GM21825 (cell line): ENCODE results near the gene ANO2.

Experiments used
- ATAC-seq: cut with Tn5 transposase; IDR thresholded peaks from one replicate; pipeline ENCODE4 v1.9.1; 2021; ENCODE audit warnings: mild to moderate bottlenecking, moderate library complexity; ENCODE audit not compliant: unreplicated experiment

Gene ANO2

DNA sequence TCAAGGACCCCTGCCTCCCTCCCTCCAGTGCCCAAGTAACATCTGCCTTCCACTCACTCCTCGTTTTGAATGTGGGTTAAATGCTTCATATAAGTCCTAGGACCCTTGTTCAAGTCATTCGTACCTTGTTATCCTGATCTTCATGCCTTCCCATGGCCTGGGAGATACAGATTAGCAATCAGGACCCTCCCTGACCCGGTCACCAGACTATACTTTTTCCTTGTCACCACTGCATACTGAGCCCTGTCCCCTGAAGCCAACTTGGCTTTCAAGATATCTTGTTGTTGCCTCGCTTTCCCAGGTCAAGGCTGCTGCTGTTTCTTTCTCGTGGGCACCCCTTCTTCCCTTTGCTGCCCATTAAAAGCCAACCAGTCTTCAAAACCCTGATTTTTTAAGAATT, 208.5 kb downstream of the ANO2 start:
- no peak for ATAC-seq

DNA sequence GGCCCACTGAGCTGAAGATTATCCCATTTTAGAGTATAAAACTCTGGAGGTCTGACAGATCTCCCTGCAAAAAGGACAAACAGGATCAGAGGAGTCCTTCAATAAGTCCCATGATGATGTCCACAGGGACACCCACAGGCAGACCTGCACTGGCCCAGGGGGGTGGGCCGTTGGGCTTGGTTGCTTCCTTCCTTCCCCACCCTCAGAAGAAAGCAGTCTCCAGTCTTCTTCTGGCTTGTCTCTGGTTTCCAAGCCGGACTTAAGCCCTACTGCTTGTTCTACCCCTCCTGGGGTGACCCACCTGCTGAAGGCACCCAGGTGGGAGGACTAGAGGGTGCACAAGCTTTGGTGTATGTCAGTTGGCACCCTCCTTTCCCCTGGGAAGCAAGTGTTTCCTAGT, 209.0 kb downstream of the ANO2 start:
- no peak for ATAC-seq

DNA sequence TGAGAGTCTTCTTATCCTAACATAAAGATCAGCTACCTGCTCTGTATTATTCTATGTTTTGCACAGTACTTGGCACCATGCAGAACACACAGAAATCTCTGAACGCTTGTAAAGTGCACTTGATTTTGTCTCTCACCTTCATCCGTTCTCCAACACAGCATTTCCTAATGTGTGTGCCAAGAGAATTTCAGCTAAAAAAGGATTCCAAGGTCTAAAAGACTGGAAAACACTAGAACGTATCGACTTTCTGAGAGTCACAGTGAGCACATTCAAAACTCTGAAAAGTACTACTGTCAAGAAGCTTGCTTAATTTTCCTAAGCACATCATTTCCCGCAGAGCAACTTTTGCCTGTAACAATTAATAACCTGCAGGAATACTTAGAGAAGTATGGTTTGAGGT, 211.1 kb downstream of the ANO2 start:
- ATAC-seq = no peak

GRCh38 chr12:5733136-5733755, 211.8 kb downstream of the ANO2 start:
- ATAC-seq = no peak

- ATAC-seq = no peak
Observed at GRCh38 chr12:5730962-5731361, 214.1 kb downstream of the ANO2 start.

DNA sequence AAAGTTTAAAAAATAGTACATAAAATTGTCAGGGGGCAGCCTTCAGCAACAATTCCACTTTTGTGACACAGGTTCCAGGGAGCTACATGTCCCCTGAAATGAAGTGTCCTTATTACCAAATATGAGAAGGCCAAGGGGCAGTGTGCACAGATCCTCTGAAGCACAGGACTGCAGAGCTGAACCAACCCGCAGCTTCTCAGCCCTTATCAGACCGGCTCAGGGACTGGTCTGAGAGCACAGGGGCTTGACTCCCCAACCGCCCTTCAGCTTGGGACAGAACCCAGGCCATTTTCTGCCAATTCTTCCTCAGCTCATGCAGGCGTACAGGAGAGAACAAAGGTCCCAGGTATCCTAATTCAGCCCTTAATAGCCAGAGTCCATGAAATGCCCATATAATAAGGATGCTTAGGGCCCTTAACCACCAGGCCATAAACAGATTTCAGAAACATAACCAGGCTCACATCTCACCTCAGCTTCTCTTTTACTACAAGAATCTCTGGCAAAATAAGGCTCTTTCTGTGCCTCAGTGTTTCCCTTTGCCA, 221.3 kb downstream of the ANO2 start:
- no peak for ATAC-seq

DNA sequence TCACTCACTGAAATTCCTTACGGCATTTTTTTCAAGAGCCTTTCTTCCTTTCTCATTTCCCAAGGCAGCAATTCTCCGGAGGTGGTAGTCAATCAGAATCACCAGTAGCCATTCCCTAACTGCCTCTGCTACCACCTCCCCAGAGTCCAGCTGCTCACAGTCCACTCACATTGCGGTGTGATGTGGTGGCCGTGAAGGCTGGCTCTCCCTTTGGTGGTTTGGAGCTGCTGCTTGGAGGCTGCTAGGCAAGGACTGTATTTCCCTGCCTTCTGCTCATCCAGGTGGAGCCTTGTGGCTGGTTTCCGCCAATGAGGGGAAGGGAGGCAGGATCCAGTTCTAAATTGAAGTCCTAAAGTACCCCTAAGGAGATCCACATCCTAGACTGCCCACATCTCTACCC, 222.0 kb downstream of the ANO2 start:
- ATAC-seq = no peak

DNA sequence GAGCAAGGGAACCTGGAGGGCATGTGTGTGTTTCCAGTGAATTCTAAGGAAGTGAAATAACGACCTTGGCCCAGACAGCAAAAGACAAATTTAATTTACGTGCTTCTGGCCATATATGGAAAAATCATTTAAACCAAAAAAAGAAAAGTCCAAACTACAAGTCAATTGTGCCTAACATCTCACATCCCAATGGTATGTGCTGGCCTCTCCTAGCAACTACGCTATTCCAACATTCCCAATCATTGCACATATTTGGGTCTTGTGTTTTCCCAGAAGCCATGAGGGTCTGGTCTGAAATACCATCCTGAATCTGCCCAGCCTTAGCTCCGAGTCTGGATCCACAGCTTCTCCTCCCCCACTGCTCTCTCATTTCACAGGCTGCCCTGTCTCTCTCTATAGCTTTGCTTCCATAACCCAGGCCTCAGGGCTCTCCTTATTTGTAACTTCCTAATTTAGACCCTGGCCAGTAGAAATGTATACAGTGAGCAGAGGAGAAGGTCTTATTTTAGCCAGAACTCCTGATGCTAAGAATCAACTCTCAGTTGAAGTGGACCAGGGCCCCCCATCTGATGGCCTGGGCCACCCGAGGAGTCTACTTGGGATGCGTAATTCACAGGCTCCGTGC, 224.6 kb downstream of the ANO2 start:
- ATAC-seq = no peak

- no peak for ATAC-seq
Observed at GRCh38 chr12:5718680-5719079, 226.4 kb downstream of the ANO2 start.

GRCh38 chr12:5718073-5718472, 227.0 kb downstream of the ANO2 start:
- ATAC-seq = no peak

- no peak for ATAC-seq
Observed at GRCh38 chr12:5716976-5717375, 228.1 kb downstream of the ANO2 start.

GRCh38 chr12:5716201-5716600, 228.9 kb downstream of the ANO2 start:
- ATAC-seq = no peak

DNA sequence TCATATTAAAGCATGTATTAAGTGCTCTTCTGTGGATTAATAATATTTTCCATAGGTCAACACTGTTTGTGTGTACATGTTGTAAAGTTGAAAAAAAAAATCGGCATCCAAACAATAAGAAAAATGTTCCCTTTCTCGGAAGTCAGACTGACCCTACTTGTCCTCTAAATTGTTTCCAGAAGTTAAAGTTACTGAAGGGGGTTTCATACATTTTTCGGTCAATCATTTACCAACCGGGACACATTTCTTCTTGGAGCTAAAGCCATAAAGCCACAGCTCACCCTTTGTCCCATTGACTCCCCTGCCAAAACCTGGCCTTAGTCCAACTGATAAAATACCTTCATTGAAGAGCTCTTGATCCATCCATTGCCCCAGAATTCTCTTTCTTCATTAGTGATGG, 230.0 kb downstream of the ANO2 start:
- ATAC-seq = no peak

GRCh38 chr12:5713599-5714081, 231.4 kb downstream of the ANO2 start:
- no peak for ATAC-seq

- ATAC-seq = no peak
Observed at GRCh38 chr12:5710260-5710878, 234.7 kb downstream of the ANO2 start.

DNA sequence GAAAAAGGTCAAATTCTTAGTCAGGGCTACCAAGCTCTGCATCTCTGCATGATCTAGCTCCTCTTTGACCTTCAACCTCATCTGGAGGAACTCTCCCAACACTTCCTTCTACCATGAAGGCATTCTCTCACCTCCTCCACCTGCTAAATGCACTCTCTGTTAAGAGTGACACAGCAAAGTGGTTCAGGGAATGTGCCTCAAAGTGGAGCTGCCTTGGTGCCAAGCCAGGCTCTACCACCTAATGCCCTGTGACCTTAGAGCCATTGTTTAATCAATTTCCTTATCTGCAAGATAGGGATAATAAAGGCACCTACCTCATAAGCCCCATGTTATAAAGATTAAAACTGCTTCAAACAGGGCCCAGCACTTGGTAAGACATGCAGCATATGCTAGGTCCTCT, 236.7 kb downstream of the ANO2 start:
- no peak for ATAC-seq

GRCh38 chr12:5706247-5706646, 238.8 kb downstream of the ANO2 start:
- no peak for ATAC-seq

GRCh38 chr12:5705791-5706190, 239.3 kb downstream of the ANO2 start:
- ATAC-seq = no peak

- no peak for ATAC-seq
Observed at GRCh38 chr12:5694759-5695409, 250.2 kb downstream of the ANO2 start.

- no peak for ATAC-seq
Observed at GRCh38 chr12:5692850-5693249, 252.2 kb downstream of the ANO2 start.

- no peak for ATAC-seq
Observed at GRCh38 chr12:5691943-5692342, 253.1 kb downstream of the ANO2 start.

DNA sequence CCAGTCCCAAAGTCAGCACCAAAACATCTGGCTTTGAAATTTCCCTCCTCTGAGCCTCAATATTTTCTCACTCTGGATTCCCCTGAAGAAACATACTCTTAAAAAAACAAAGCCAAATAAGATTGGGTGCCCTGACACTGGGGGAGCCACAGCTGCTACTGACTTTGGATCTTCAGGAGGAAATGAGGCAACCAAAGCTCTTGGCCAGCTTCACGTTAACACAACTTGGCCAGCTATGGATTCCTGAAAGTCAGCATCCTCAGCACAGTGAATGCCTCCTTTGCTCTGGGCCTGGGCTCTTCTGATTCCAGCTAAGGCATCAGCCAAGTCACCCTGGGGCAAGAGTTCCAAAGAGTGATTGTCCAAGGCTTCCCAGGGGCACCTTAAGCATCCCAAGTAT, 254.8 kb downstream of the ANO2 start:
- ATAC-seq = no peak
